Neural crest cell (in vitro differentiated cells): ENCODE data around the gene GBX2. TPM values are rescaled to one million over a fixed set of nuclear protein-coding genes. Genes with fewer than 3 reads are reported as not detected.

Experiments used
- DNase-seq: peaks from one replicate; pipeline ENCODE4 v3.0.0; 2021; ENCODE audit warnings: low read depth, mixed read lengths, low spot score
- H3K27ac Mint-ChIP-seq: one replicate; pipeline ENCODE4 v1.8.0; 2021; ENCODE audit warnings: mild to moderate bottlenecking, mixed read lengths; ENCODE audit not compliant: unreplicated experiment
- H3K27me3 Mint-ChIP-seq: 2 replicates; pipeline ENCODE4 v1.8.0; 2021; ENCODE audit warnings: low read depth, mild to moderate bottlenecking, mixed read lengths
- H3K36me3 Mint-ChIP-seq: 2 replicates; pipeline ENCODE4 v1.8.0; 2021; ENCODE audit warnings: low read depth, mild to moderate bottlenecking, mixed read lengths
- H3K4me1 Mint-ChIP-seq: 2 replicates; pipeline ENCODE4 v1.8.0; 2021; ENCODE audit warnings: mixed read lengths
- H3K4me3 Mint-ChIP-seq: one replicate; pipeline ENCODE4 v1.8.0; 2021; ENCODE audit warnings: mild to moderate bottlenecking, mixed read lengths
- H3K9me3 Mint-ChIP-seq: 2 replicates; pipeline ENCODE4 v1.8.0; 2021; ENCODE audit warnings: mixed read lengths
- total RNA-seq: library from RNA; stranded (reverse); gene quantifications from 2 replicates; pipeline ENCODE4 v1.2.1, GENCODE V29; 2021
- TF ChIP-seq, protein P1 (sequence below): fragments of 200-600 bp; sonication (generic); conservative IDR thresholded peaks from 2 replicates; pipeline ENCODE4 v1.5.0; 2021; ENCODE audit warnings: antibody characterized with exemption, mild to moderate bottlenecking

GBX2 gene
- total RNA-seq, 1 donor from 2014 or later = 21.3 TPM

DNA sequence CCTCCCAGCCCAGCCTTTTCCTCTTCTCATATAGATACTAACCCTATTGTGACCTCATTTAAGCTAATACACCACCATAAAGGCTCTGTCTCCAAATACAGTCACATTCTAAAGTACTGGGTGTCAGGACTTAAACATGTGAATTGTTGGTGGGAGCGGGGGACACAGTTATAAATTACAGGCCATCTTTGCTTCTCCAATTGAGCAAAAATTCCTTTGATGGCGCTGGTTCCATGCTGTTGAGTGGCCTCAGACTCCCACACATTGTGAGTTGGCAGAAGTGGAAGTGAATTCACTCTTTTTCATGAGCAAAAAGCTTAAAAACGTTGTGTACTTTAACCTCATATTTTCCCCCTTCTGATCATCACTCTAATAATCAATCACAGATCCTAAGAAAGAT lies 46.0 kb downstream of the GBX2 start:
- H3K9me3 Mint-ChIP-seq = no peaks in the 10 kb centered on the region
- TF ChIP-seq, protein P1, sequence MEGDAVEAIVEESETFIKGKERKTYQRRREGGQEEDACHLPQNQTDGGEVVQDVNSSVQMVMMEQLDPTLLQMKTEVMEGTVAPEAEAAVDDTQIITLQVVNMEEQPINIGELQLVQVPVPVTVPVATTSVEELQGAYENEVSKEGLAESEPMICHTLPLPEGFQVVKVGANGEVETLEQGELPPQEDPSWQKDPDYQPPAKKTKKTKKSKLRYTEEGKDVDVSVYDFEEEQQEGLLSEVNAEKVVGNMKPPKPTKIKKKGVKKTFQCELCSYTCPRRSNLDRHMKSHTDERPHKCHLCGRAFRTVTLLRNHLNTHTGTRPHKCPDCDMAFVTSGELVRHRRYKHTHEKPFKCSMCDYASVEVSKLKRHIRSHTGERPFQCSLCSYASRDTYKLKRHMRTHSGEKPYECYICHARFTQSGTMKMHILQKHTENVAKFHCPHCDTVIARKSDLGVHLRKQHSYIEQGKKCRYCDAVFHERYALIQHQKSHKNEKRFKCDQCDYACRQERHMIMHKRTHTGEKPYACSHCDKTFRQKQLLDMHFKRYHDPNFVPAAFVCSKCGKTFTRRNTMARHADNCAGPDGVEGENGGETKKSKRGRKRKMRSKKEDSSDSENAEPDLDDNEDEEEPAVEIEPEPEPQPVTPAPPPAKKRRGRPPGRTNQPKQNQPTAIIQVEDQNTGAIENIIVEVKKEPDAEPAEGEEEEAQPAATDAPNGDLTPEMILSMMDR = no peak
- H3K27me3 Mint-ChIP-seq = no peaks in the 10 kb centered on the region
- H3K27ac Mint-ChIP-seq = no peak overlapping the region
- no peak for DNase-seq
- H3K4me1 Mint-ChIP-seq = peaks cover 29% of the 10 kb centered on the region
- H3K4me3 Mint-ChIP-seq = no peak overlapping the region
- peaks cover 3% of the 10 kb centered on the region for H3K36me3 Mint-ChIP-seq

DNA sequence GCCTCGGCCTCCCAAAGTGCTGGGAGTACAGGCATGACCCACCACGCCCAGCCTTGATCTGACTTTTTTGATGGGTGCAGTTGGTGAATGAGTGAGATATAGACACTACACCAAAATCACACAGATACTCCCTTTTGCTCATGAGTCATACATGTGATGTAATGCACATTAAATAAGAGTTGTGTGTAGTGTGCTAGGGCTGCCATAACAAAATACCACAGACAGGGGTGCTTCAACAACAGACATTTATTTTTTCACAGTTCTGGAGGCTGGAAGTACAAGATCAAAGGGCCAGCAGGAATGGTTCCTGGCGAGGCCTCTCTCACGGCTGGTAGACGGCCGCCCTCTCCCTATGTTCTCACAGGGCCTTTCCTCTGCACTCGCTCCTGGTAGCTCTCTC lies 46.6 kb downstream of the GBX2 start:
- H3K4me1 Mint-ChIP-seq = peaks cover 36% of the 10 kb centered on the region
- H3K9me3 Mint-ChIP-seq = no peaks in the 10 kb centered on the region
- no peak for DNase-seq
- no peaks in the 10 kb centered on the region for H3K27me3 Mint-ChIP-seq
- no peak overlapping the region for H3K4me3 Mint-ChIP-seq
- peaks cover 3% of the 10 kb centered on the region for H3K36me3 Mint-ChIP-seq
- H3K27ac Mint-ChIP-seq = no peak overlapping the region
- TF ChIP-seq, protein P1 = no peak

DNA sequence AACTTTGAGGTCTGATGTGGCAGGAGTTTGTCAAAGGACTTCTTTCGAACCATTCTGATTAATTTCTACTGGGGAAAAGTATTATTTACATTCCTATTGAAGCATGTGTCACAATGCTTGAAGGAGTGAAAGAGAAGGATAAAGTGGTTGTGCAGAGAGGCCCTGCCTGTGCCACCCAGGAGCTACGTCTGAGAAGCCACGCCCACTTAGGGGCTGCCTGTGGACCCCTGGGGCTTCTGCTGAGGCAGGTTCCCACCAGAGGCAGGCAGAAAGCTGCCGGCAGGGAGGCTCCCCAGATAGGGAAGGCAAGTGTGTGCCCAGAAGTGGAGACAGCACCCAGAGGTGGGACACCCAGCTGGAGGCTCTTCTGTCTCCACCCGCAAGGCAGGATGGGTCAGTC lies 47.4 kb downstream of the GBX2 start:
- H3K27me3 Mint-ChIP-seq = no peaks in the 10 kb centered on the region
- H3K27ac Mint-ChIP-seq = no peak overlapping the region
- H3K4me3 Mint-ChIP-seq = no peak overlapping the region
- peaks cover 36% of the 10 kb centered on the region for H3K4me1 Mint-ChIP-seq
- TF ChIP-seq, protein P1 = no peak
- no peaks in the 10 kb centered on the region for H3K9me3 Mint-ChIP-seq
- peaks cover 3% of the 10 kb centered on the region for H3K36me3 Mint-ChIP-seq
- no peak for DNase-seq

DNA sequence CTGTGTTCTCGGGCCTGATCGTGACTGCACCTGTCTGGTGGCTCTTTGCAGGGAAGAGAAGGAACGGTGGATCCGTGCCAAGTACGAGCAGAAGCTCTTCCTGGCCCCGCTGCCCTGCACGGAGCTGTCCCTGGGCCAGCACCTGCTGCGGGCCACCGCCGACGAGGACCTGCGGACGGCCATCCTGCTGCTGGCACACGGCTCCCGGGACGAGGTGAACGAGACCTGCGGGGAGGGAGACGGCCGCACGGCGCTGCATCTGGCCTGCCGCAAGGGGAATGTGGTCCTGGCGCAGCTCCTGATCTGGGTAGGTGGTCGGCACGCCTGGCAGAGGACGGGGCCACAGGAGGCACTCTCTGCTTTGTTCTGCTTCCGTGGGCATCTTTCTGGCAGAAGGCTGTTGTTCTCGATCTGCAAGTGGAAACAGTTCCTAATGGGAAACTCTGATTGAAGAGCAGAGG lies 48.0 kb downstream of the GBX2 start:
- TF ChIP-seq, protein P1 = no peak

DNA sequence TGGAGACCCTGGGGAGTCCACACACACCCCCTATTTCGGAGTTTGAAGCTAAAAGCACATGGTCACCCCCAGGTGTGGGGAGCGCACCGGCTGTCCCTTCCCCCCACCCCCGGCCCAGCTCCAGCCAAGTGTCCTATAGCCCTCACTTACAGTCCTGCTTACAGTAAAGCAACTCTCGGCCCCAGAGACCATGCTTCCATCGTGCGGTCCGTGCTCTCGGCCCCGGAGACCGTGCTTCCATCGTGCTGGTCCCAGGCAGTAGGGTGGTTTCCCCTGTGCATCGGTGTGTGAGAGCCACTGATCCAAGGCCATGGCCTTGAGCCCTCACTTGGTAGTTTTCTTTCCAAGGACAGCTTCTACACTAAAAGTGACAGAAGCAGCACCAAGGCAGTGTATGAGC lies 48.7 kb downstream of the GBX2 start:
- TF ChIP-seq, protein P1 = no peak
- Mint-ChIP-seq H3K27me3 (no peaks in the 10 kb centered on the region), H3K9me3 (no peaks in the 10 kb centered on the region), H3K4me1 (peaks cover 43% of the 10 kb centered on the region), H3K27ac (no peak overlapping the region), H3K4me3 (no peak overlapping the region), H3K36me3 (peaks cover 2% of the 10 kb centered on the region)
- DNase-seq = no peak

More for the DNA sequence above, 48.0 kb downstream of the GBX2 start:
- Mint-ChIP-seq H3K4me3 (no peak overlapping the region), H3K36me3 (peaks cover 3% of the 10 kb centered on the region), H3K27ac (no peak overlapping the region), H3K4me1 (peaks cover 36% of the 10 kb centered on the region), H3K27me3 (no peaks in the 10 kb centered on the region), H3K9me3 (no peaks in the 10 kb centered on the region)
- DNase-seq = no peak

DNA sequence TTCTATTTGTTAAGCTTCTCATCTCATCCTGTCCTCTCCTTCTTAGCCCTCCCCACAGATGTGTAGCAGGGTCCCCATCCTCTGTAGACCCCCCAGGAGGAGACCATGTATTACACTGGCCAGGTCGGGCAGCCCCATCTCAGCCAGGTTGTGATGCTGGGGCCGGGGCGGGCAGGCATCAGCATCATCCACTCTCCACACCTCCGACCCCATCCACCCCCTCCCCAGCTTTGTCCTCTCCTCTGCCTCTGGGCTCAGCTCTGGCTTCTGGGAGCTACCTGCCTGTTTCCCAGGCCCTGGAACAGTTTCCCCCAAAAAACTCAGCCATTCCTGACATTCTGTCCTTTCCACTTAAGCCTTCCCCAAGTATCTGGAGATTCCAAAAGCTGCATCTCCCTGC lies 49.2 kb downstream of the GBX2 start:
- H3K27me3 Mint-ChIP-seq = no peaks in the 10 kb centered on the region
- H3K36me3 Mint-ChIP-seq = no peaks in the 10 kb centered on the region
- H3K27ac Mint-ChIP-seq = no peak overlapping the region
- no peak for DNase-seq
- no peak overlapping the region for H3K4me3 Mint-ChIP-seq
- H3K9me3 Mint-ChIP-seq = no peaks in the 10 kb centered on the region
- peaks cover 44% of the 10 kb centered on the region for H3K4me1 Mint-ChIP-seq
- TF ChIP-seq, protein P1 = no peak
